HepG2 (cell line): ENCODE measurements around the gene OR6S1. TPM values are rescaled to one million over a fixed set of nuclear protein-coding genes. Genes with fewer than 3 reads are reported as not detected.

Source experiments
- ATM ChIP-seq: fragments of 450-650 bp; IDR thresholded peaks from 2 replicates; pipeline ENCODE4 v1.7.1; 2017; ENCODE audit warnings: mild to moderate bottlenecking, borderline replicate concordance
- GATA4 ChIP-seq: sonication (generic); IDR thresholded peaks from 2 replicates; pipeline ENCODE4 v1.6.1; 2016; ENCODE audit warnings: antibody characterized with exemption, low read depth, borderline replicate concordance
- HNRNPUL1 ChIP-seq: fragments of 200-400 bp; formaldehyde crosslinking; IDR thresholded peaks from 2 replicates; pipeline ENCODE4 v1.6.1; 2017; ENCODE audit warnings: low read depth, mild to moderate bottlenecking, low read length, moderate library complexity
- KDM3A ChIP-seq: IDR thresholded peaks from 2 replicates; pipeline ENCODE4 v1.6.1; 2018; ENCODE audit warnings: low read depth, missing compliant biosample characterization
- RNF2 ChIP-seq: fragments of 450-650 bp; conservative IDR thresholded peaks from 2 replicates; pipeline ENCODE4 v1.6.1; 2016; ENCODE audit warnings: low read depth
- SOX13 ChIP-seq, 3 experiments: fragments of 450-650 bp in 1 of 3; sonication (generic) in 1 of 3; formaldehyde crosslinking in 1 of 3; IDR thresholded peaks in 2 of 3; conservative IDR thresholded peaks in 1 of 3; 2 replicates each; pipeline versions ENCODE4 v1.5.0 to v1.6.1; 2016 to 2020; ENCODE audit warnings: antibody characterized with exemption in 1 of 3, mild to moderate bottlenecking in 1 of 3, missing compliant biosample characterization in 1 of 3, missing genetic modification reagents in 1 of 3, moderate library complexity in 1 of 3
- SOX5 ChIP-seq: IDR thresholded peaks from 2 replicates; pipeline ENCODE4 v1.6.1; 2016; ENCODE audit warnings: borderline replicate concordance
- TAF1 ChIP-seq: sonication (generic); formaldehyde crosslinking; IDR thresholded peaks from 2 replicates; pipeline ENCODE4 v1.4.0; 2020; ENCODE audit warnings: missing genetic modification reagents
- YY1 ChIP-seq: IDR thresholded peaks from 2 replicates; pipeline ENCODE4 v1.6.1; 2011; ENCODE audit warnings: low read length, low read depth, moderate library complexity, mild to moderate bottlenecking; ENCODE audit not compliant: insufficient read depth, insufficient replicate concordance
- ZBTB1 ChIP-seq: sonication (generic); formaldehyde crosslinking; IDR thresholded peaks from 2 replicates; pipeline ENCODE4 v1.4.0; 2020; ENCODE audit warnings: missing genetic modification reagents, borderline replicate concordance
- ZBTB20 ChIP-seq: sonication (generic); formaldehyde crosslinking; IDR thresholded peaks from 2 replicates; pipeline ENCODE4 v1.8.1; 2023; ENCODE audit warnings: missing genetic modification reagents, low read depth, mild to moderate bottlenecking, borderline replicate concordance
- ZBTB7A ChIP-seq: sonication (generic); formaldehyde crosslinking; IDR thresholded peaks from 2 replicates; pipeline ENCODE4 v1.8.0; 2022; ENCODE audit warnings: mild to moderate bottlenecking, missing genetic modification reagents
- ZIK1 ChIP-seq: sonication (generic); formaldehyde crosslinking; IDR thresholded peaks from 2 replicates; pipeline ENCODE4 v1.5.0; 2020; ENCODE audit warnings: mild to moderate bottlenecking, low read depth, missing genetic modification reagents, borderline replicate concordance
- ZNF720 ChIP-seq: sonication (generic); formaldehyde crosslinking; IDR thresholded peaks from 2 replicates; pipeline ENCODE4 v1.4.0; 2020; ENCODE audit warnings: missing genetic modification reagents
- polyA plus RNA-seq, 8 experiments: library from polyadenylated mRNA; depleted of rRNA in 3 of 8; stranded (reverse) in 7 of 8; unstranded in 1 of 8; fragments of >200 nt; fragmentation: Illumina TruSeq in 4 of 8; extraction: Trizol in 4 of 8; gene quantifications; 2 replicates each; pipeline versions ENCODE4 v1.2.1 to v1.2.3, GENCODE V29; 2011 to 2016; ENCODE audit warnings: low read depth in 4 of 8, missing spikeins in 1 of 8, mixed read lengths in 1 of 8; ENCODE audit not compliant: insufficient read depth in 1 of 8
- total RNA-seq, 5 experiments: library from RNA; depleted of rRNA; stranded (reverse); fragments of >200 nt; fragmentation: Illumina TruSeq; extraction: Trizol; gene quantifications; 2 replicates each; pipeline ENCODE4 v1.2.3, GENCODE V29; 2016; ENCODE audit warnings: low read depth in 1 of 5
- TF ChIP-seq, protein P1 (sequence below): sonication (generic); formaldehyde crosslinking; IDR thresholded peaks from 2 replicates; pipeline ENCODE4 v1.5.0; 2020; ENCODE audit warnings: mild to moderate bottlenecking, missing genetic modification reagents
- TF ChIP-seq, protein P2 (sequence below): sonication (generic); formaldehyde crosslinking; conservative IDR thresholded peaks from 2 replicates; pipeline ENCODE4 v1.8.0; 2022; ENCODE audit warnings: missing genetic modification reagents
- TF ChIP-seq, protein P3 (sequence below): IDR thresholded peaks from 2 replicates; pipeline ENCODE4 v1.6.1; 2016; ENCODE audit warnings: control low read depth
- TF ChIP-seq, protein P4 (sequence below): sonication (generic); formaldehyde crosslinking; IDR thresholded peaks from 2 replicates; pipeline ENCODE4 v1.5.0; 2020; ENCODE audit warnings: mild to moderate bottlenecking, low read depth, missing genetic modification reagents, borderline replicate concordance
- TF ChIP-seq, protein P5 (sequence below): IDR thresholded peaks from 2 replicates; pipeline ENCODE4 v1.6.1; 2016; ENCODE audit warnings: missing genetic modification reagents, missing compliant biosample characterization
- TF ChIP-seq, protein P6 (sequence below): sonication (generic); formaldehyde crosslinking; IDR thresholded peaks from 2 replicates; pipeline ENCODE4 v1.4.0; 2020; ENCODE audit warnings: missing genetic modification reagents

The OR6S1 gene
- total and polyA plus RNA-seq, 2 of the 13 experiments (the other 11 are each of a cell fraction or from before 2014, with no cell fraction given), result 0.09 TPM; not detected in 1

DNA sequence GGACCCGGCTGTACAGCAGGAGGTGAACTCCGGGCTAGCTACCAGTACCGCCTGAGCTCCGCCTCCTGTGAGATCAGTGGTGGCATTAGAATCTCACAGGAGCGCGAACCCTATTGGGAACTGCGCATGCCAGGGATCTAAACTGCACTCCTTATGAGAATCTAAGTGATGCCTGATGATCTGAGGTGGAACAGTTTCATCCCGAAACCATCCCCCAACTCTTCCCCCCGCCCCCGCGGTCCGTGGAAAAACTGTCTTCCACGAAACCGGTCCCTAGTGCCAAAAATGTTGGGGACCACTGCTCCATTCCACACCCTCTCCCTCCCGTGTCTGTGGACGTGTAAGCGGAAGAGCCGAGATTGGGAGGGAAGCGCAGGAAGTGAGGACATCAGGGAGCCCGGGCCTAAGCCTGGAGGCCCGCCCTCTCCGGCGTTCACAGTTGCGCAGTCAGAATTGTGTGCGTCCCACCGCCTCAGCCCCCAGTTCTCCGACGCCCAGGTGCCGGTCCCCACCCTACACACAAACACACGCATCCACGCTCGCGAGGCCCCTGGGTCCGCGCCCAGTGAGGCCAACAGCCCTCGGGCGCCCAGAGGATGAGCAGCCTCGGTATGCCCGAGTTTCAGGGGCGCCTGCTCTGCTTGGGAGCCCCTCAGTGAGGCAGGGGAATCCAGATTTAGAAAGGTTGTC, 41.1 kb upstream of the OR6S1 start (continued):
- peak; percentile 58; the same call in 1 of the 2 replicates for TF ChIP-seq GATA4
- TF ChIP-seq TAF1 (CRISPR knock-in tag), result peak; percentile 77
- TF ChIP-seq, protein P1, sequence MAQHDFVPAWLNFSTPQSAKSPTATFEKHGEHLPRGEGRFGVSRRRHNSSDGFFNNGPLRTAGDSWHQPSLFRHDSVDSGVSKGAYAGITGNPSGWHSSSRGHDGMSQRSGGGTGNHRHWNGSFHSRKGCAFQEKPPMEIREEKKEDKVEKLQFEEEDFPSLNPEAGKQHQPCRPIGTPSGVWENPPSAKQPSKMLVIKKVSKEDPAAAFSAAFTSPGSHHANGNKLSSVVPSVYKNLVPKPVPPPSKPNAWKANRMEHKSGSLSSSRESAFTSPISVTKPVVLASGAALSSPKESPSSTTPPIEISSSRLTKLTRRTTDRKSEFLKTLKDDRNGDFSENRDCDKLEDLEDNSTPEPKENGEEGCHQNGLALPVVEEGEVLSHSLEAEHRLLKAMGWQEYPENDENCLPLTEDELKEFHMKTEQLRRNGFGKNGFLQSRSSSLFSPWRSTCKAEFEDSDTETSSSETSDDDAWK (CRISPR knock-in tag), result no peak
- TF ChIP-seq ZBTB20 (CRISPR knock-in tag), result no peak; the same call in 1 of the 2 replicates
- TF ChIP-seq, protein P2, sequence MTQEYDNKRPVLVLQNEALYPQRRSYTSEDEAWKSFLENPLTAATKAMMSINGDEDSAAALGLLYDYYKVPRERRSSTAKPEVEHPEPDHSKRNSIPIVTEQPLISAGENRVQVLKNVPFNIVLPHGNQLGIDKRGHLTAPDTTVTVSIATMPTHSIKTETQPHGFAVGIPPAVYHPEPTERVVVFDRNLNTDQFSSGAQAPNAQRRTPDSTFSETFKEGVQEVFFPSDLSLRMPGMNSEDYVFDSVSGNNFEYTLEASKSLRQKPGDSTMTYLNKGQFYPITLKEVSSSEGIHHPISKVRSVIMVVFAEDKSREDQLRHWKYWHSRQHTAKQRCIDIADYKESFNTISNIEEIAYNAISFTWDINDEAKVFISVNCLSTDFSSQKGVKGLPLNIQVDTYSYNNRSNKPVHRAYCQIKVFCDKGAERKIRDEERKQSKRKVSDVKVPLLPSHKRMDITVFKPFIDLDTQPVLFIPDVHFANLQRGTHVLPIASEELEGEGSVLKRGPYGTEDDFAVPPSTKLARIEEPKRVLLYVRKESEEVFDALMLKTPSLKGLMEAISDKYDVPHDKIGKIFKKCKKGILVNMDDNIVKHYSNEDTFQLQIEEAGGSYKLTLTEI, result no peak
- TF ChIP-seq, protein P3, sequence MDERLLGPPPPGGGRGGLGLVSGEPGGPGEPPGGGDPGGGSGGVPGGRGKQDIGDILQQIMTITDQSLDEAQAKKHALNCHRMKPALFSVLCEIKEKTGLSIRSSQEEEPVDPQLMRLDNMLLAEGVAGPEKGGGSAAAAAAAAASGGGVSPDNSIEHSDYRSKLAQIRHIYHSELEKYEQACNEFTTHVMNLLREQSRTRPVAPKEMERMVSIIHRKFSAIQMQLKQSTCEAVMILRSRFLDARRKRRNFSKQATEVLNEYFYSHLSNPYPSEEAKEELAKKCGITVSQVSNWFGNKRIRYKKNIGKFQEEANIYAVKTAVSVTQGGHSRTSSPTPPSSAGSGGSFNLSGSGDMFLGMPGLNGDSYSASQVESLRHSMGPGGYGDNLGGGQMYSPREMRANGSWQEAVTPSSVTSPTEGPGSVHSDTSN (CRISPR knock-in tag), result no peak
- 0 out of 2 replicates have a peak, but pooled peaks have one; percentile 37 for TF ChIP-seq ZIK1 (CRISPR knock-in tag)
- peak; percentile 25 for TF ChIP-seq YY1
- TF ChIP-seq ZBTB7A (CRISPR knock-in tag), result 0 out of 2 replicates have a peak, but pooled peaks have one; percentile 58
- TF ChIP-seq, protein P4, sequence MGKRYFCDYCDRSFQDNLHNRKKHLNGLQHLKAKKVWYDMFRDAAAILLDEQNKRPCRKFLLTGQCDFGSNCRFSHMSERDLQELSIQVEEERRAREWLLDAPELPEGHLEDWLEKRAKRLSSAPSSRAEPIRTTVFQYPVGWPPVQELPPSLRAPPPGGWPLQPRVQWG (CRISPR knock-in tag), result no peak
- TF ChIP-seq HNRNPUL1, result no peak
- no peak for TF ChIP-seq SOX13 (IDR thresholded peaks at IDR 0.05)
- TF ChIP-seq SOX13 (CRISPR knock-in tag; conservative IDR thresholded peaks at IDR 0.05 in 1 of 2, IDR thresholded peaks at IDR 0.05 in 1 of 2), result peak in 1 of 2 experiments; percentile 2; a peak in 1 of 4 replicates
- TF ChIP-seq ZBTB1 (CRISPR knock-in tag), result no peak
- TF ChIP-seq ATM, result no peak
- no peak for TF ChIP-seq SOX5 (CRISPR knock-in tag)
- 0 out of 2 replicates have a peak, but pooled peaks have one; percentile 7 for TF ChIP-seq KDM3A (CRISPR knock-in tag)
- TF ChIP-seq, protein P5, sequence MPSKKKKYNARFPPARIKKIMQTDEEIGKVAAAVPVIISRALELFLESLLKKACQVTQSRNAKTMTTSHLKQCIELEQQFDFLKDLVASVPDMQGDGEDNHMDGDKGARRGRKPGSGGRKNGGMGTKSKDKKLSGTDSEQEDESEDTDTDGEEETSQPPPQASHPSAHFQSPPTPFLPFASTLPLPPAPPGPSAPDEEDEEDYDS (CRISPR knock-in tag), result peak; percentile 71
- TF ChIP-seq, protein P6, sequence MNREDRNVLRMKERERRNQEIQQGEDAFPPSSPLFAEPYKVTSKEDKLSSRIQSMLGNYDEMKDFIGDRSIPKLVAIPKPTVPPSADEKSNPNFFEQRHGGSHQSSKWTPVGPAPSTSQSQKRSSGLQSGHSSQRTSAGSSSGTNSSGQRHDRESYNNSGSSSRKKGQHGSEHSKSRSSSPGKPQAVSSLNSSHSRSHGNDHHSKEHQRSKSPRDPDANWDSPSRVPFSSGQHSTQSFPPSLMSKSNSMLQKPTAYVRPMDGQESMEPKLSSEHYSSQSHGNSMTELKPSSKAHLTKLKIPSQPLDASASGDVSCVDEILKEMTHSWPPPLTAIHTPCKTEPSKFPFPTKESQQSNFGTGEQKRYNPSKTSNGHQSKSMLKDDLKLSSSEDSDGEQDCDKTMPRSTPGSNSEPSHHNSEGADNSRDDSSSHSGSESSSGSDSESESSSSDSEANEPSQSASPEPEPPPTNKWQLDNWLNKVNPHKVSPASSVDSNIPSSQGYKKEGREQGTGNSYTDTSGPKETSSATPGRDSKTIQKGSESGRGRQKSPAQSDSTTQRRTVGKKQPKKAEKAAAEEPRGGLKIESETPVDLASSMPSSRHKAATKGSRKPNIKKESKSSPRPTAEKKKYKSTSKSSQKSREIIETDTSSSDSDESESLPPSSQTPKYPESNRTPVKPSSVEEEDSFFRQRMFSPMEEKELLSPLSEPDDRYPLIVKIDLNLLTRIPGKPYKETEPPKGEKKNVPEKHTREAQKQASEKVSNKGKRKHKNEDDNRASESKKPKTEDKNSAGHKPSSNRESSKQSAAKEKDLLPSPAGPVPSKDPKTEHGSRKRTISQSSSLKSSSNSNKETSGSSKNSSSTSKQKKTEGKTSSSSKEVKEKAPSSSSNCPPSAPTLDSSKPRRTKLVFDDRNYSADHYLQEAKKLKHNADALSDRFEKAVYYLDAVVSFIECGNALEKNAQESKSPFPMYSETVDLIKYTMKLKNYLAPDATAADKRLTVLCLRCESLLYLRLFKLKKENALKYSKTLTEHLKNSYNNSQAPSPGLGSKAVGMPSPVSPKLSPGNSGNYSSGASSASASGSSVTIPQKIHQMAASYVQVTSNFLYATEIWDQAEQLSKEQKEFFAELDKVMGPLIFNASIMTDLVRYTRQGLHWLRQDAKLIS (CRISPR knock-in tag), result no peak
- no peak for TF ChIP-seq RNF2
- no peak for TF ChIP-seq ZNF720
